Heart left ventricle (tissue), 13 donors: Measurements from ENCODE around the gene PSMG1.

Experiments
- CTCF ChIP-seq, 12 donors: fragments of 200-600 bp; sonication (generic) in 4 of 12; IDR thresholded peaks; one replicate each; pipeline versions ENCODE4 v1.5.0 to v1.8.0; 2018 to 2022; ENCODE audit warnings: antibody characterized with exemption in 12 of 12, mild to moderate bottlenecking in 5 of 12
- POLR2A ChIP-seq, 2 donors: fragments of 450-650 bp; IDR thresholded peaks; one replicate each; pipeline ENCODE4 v1.6.1; 2017; ENCODE audit warnings: antibody characterized with exemption in 2 of 2, mild to moderate bottlenecking in 2 of 2, moderate library complexity in 2 of 2
- donor health status: ischemic (EF 13 %, LVEDD 7.1; RV severe dilation, severe dysfunction).
- donor health status: DM: no; HTN: yes; CAD: no.
- donor health status: DM: no; HTN: no; CAD: no.
- donor health status: ischemic (EF 25% LVEDD 6.9; RV normal size, moderate dysfunction).
- donor health status: ischemic (EF 25% LVEDD 5.7; RV mildly dilated, moderate dysfunction).
- donor health status: ischemic (EF 35%, LVEDD 5.7; RV mildly dilated, moderate dysfunction).
- donor health status: nonischemic (EF 11% LVEDD 7.7; RV severe dilation, severe dysfunction).
- donor health status: DM: yes; HTN: yes; CAD: no.
- donor health status: PGD.
- donor health status: ischemic (EF 29% LVEDD 5.4; RV normal size, mild dysfunction).
- donor health status: nonischemic (EF 23%, LVEDD 6.1; RV moderate dilation, normal function).

- no peak for TF ChIP-seq POLR2A (IDR thresholded peaks at IDR 0.05)
- TF ChIP-seq CTCF (IDR thresholded peaks at IDR 0.05), result no peak
These were observed 38.2 kb upstream of the PSMG1 start for GRCh38 chr21:39221282-39221996.
